ENCODE data around the gene RAD51B. TPM values are rescaled to one million over a fixed set of nuclear protein-coding genes. Genes with fewer than 3 reads are reported as not detected.

RAD51B gene
- total RNA-seq, 1 experiment from 2014 or later, result 16.7 TPM

DNA sequence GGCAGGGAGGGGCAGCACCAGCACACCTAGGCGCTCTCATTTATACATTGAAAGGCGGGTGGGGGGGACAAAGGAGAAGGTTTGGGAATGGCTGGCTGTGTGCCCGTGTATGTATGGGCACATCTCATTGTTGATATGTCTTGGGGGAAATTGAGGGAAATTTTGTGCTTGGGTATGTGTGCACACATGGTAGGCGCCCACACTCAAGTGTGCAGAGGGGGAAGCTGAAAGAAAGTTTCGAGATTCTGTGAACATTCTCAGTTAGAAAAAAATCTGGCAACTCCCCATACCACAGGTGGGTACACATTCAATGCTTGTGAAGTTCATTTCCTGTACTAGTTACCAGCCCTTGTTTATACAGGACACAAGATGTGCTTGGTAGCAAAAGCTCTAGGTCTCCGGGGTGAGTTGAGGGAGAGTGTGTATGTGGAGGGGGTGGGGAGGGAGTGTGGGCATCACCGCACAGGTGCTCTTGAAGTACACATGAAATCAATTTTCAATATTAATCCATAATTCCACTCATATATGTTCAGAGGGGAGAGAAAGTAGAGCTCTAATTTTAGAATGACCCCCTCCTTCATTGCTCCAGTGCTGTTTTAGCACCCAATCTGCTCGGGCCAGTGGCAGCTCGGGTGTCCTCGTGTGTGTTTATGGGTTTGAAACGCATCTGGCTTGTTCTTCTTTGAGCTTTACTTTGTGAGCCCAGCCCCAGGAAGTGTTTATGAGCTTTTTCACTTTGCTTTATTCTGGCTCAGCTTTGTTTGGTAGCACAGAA is 687.3 kb downstream of the RAD51B start:
- H2BK20ac ChIP-seq (ENCODE audit: low read depth, low read length, poor library complexity, severe bottlenecking), result no peak overlapping the region
- DNase-seq, result no peak
- H3K27ac ChIP-seq (ENCODE audit: insufficient read length, low read depth, low read length), result no peak overlapping the region
- no peaks in the 10 kb centered on the region for H3K9me3 ChIP-seq (ENCODE audit: control insufficient read depth, low read depth, low read length)
- H2BK15ac ChIP-seq (ENCODE audit: low read depth, low read length), result no peak overlapping the region
- H2BK120ac ChIP-seq (ENCODE audit: low read depth, low read length, poor library complexity, severe bottlenecking), result no peak overlapping the region
- 0 out of 5 replicates have a peak overlapping the region, but pooled peaks of 1 of the 2 experiments have one; percentile 63 for H3K4me3 Mint-ChIP-seq
- no peaks in the 10 kb centered on the region for H4K20me1 ChIP-seq (ENCODE audit: control insufficient read depth, insufficient read depth, insufficient read length)
- no peaks in the 10 kb centered on the region for H3K27me3 ChIP-seq (ENCODE audit: insufficient read depth, low read length)
- no peaks in the 10 kb centered on the region for H3K79me1 ChIP-seq (ENCODE audit: insufficient read depth, low read depth, low read length, poor library complexity, severe bottlenecking)
- H3K27ac Mint-ChIP-seq, result peak overlapping the region in 1 of 3 experiments; percentile 57; a peak in 2 of 7 replicates
- H2AFZ ChIP-seq (ENCODE audit: low read length), result no peak overlapping the region
- no CpG with 5 or more reads among the region's 11 CpGs for WGBS (ENCODE audit: extremely low coverage, insufficient read length, low lambda C conversion rate)
- H3K79me2 ChIP-seq (ENCODE audit: insufficient read depth, low read length), result no peaks in the 10 kb centered on the region
- H3K18ac ChIP-seq (ENCODE audit: insufficient read length, low read depth, low read length), result no peak overlapping the region
- H3K9ac ChIP-seq (ENCODE audit: extremely low read depth, insufficient read length, low read length), result no peak overlapping the region
- H4K5ac ChIP-seq (ENCODE audit: insufficient read length, low read depth, low read length), result no peak overlapping the region
- H3K23ac ChIP-seq (ENCODE audit: insufficient read length, low read depth, low read length), result no peak overlapping the region
- H4K91ac ChIP-seq (ENCODE audit: insufficient read length, low read depth, low read length), result no peak overlapping the region
- H3K23me2 ChIP-seq (ENCODE audit: insufficient read length, low read depth, low read length, poor library complexity, severe bottlenecking), result no peaks in the 10 kb centered on the region
- H3K4ac ChIP-seq (ENCODE audit: low read depth, low read length), result no peak overlapping the region
- TF ChIP-seq, protein P1, sequence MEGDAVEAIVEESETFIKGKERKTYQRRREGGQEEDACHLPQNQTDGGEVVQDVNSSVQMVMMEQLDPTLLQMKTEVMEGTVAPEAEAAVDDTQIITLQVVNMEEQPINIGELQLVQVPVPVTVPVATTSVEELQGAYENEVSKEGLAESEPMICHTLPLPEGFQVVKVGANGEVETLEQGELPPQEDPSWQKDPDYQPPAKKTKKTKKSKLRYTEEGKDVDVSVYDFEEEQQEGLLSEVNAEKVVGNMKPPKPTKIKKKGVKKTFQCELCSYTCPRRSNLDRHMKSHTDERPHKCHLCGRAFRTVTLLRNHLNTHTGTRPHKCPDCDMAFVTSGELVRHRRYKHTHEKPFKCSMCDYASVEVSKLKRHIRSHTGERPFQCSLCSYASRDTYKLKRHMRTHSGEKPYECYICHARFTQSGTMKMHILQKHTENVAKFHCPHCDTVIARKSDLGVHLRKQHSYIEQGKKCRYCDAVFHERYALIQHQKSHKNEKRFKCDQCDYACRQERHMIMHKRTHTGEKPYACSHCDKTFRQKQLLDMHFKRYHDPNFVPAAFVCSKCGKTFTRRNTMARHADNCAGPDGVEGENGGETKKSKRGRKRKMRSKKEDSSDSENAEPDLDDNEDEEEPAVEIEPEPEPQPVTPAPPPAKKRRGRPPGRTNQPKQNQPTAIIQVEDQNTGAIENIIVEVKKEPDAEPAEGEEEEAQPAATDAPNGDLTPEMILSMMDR (conservative IDR thresholded peaks at IDR 0.05), result no peak
- H2AK5ac ChIP-seq (ENCODE audit: insufficient read length, low read length), result no peak overlapping the region
- peaks cover 32 to 45% of the 10 kb centered on the region in 2 experiments for H3K4me1 Mint-ChIP-seq
- H3K4me2 ChIP-seq (ENCODE audit: insufficient read depth, insufficient read length, low read length), result no peak overlapping the region
- no peak overlapping the region for H4K8ac ChIP-seq (replicated peaks; ENCODE audit: insufficient read length, low read depth, low read length)
- peaks cover 5% of the 10 kb centered on the region; the same call in 1 of the 2 replicates for H3K4me1 ChIP-seq (ENCODE audit: insufficient read depth, low read length)
- no peaks in the 10 kb centered on the region for H3K27me3 Mint-ChIP-seq (ENCODE audit: low read depth)
- no peak overlapping the region for H3K14ac ChIP-seq (ENCODE audit: insufficient read depth, low read length)
- peaks cover 0 to 2% (median 0%) of the 10 kb centered on the region in 3 experiments; a peak in 2 of 7 replicates for H3K36me3 Mint-ChIP-seq (ENCODE audit: insufficient read depth in 1 of 3, low read depth in 3 of 3)
- H2BK12ac ChIP-seq (ENCODE audit: insufficient read length, low read depth, low read length), result no peak overlapping the region
- no peak overlapping the region for H3K56ac ChIP-seq (ENCODE audit: insufficient read length, low read depth, low read length)
- no peak overlapping the region for H3T11ph ChIP-seq (ENCODE audit: low read length)
- no peak overlapping the region for H2BK5ac ChIP-seq (ENCODE audit: insufficient read length, low read length)
- H3K9me3 Mint-ChIP-seq, result no peaks in the 10 kb centered on the region
